GM23338 (cell line): Measurements from ENCODE around the gene SH3PXD2B. TPM values are rescaled to one million over a fixed set of nuclear protein-coding genes. Genes with fewer than 3 reads are reported as not detected.

Experiments used
- ATAC-seq: fragments of 200-7000 bp; cut with Tn5 transposase; 3 replicates; pipeline ENCODE4 v1.9.1; 2020
- DNase-seq: peaks from one replicate; pipeline ENCODE4 v3.0.0-alpha.2; 2015; ENCODE audit warnings: low spot score
- H2AFZ ChIP-seq: fragments of 200-600 bp; sonication (generic); 2 replicates; pipeline ENCODE4 v1.8.0; 2016; ENCODE audit warnings: antibody characterized with exemption, mild to moderate bottlenecking, moderate library complexity
- H3F3A ChIP-seq: fragments of 200-600 bp; sonication (generic); replicated peaks from 2 replicates; pipeline ENCODE4 v1.8.0; 2017; ENCODE audit warnings: antibody characterized with exemption, mixed run types, low read depth
- H3K27ac ChIP-seq: fragments of 200-600 bp; sonication (generic); 2 replicates; pipeline ENCODE4 v1.6.1; 2016; ENCODE audit warnings: low read depth
- H3K27me3 ChIP-seq: fragments of 200-600 bp; sonication (generic); 2 replicates; pipeline ENCODE4 v1.8.0; 2016; ENCODE audit warnings: mild to moderate bottlenecking, mixed run types, moderate library complexity; ENCODE audit not compliant: insufficient read depth
- H3K36me3 ChIP-seq: fragments of 200-600 bp; sonication (generic); 2 replicates; pipeline ENCODE4 v1.8.0; 2016; ENCODE audit warnings: mild to moderate bottlenecking; ENCODE audit not compliant: insufficient read depth
- H3K4me1 ChIP-seq: fragments of 200-600 bp; sonication (generic); 2 replicates; pipeline ENCODE4 v1.8.0; 2016; ENCODE audit warnings: mild to moderate bottlenecking, moderate library complexity; ENCODE audit not compliant: insufficient read depth
- H3K4me2 ChIP-seq: fragments of 200-600 bp; sonication (generic); 2 replicates; pipeline ENCODE4 v1.7.1; 2017; ENCODE audit warnings: mixed run types
- H3K4me3 ChIP-seq: fragments of 200-600 bp; sonication (generic); 2 replicates; pipeline ENCODE4 v1.6.1; 2016; ENCODE audit warnings: mixed run types
- H3K79me2 ChIP-seq: fragments of 200-600 bp; sonication (generic); replicated peaks from 2 replicates; pipeline ENCODE4 v1.8.0; 2017; ENCODE audit warnings: mild to moderate bottlenecking; ENCODE audit not compliant: insufficient read depth
- H3K9me2 ChIP-seq: fragments of 200-600 bp; sonication (generic); 2 replicates; pipeline ENCODE4 v1.8.0; 2017; ENCODE audit not compliant: insufficient read depth
- H4K20me1 ChIP-seq: fragments of 200-600 bp; sonication (generic); replicated peaks from 2 replicates; pipeline ENCODE4 v1.8.0; 2017; ENCODE audit warnings: mild to moderate bottlenecking; ENCODE audit not compliant: insufficient read depth
- H3K27ac Mint-ChIP-seq: 2 replicates; pipeline ENCODE4 v1.8.0; 2020; ENCODE audit warnings: inconsistent platforms, mild to moderate bottlenecking, moderate library complexity, mixed read lengths
- H3K27me3 Mint-ChIP-seq: 3 replicates; pipeline ENCODE4 v1.8.0; 2022; ENCODE audit warnings: low read depth, mild to moderate bottlenecking, moderate library complexity, mixed read lengths, inconsistent platforms; ENCODE audit not compliant: insufficient read depth, poor library complexity
- H3K36me3 Mint-ChIP-seq: 3 replicates; pipeline ENCODE4 v1.8.0; 2021; ENCODE audit warnings: low read depth, mild to moderate bottlenecking, inconsistent platforms, moderate library complexity, mixed read lengths
- H3K4me1 Mint-ChIP-seq: 3 replicates; pipeline ENCODE4 v1.8.0; 2020; ENCODE audit warnings: mild to moderate bottlenecking, inconsistent platforms, mixed read lengths
- H3K4me3 Mint-ChIP-seq: 3 replicates; pipeline ENCODE4 v1.8.0; 2021; ENCODE audit warnings: moderate library complexity, mild to moderate bottlenecking, inconsistent platforms, mixed read lengths
- H3K9me3 Mint-ChIP-seq: 3 replicates; pipeline ENCODE4 v1.8.0; 2020; ENCODE audit warnings: moderate library complexity, mild to moderate bottlenecking, inconsistent platforms, mixed read lengths
- EZH2 ChIP-seq: fragments of 200-600 bp; sonication (generic); IDR thresholded peaks from one replicate; pipeline ENCODE4 v1.8.0; 2017; ENCODE audit warnings: antibody characterized with exemption, mild to moderate bottlenecking, low read depth; ENCODE audit not compliant: unreplicated experiment
- ZNF331 ChIP-seq: fragments of 250-450 bp; sonication (Bioruptor Pico); IDR thresholded peaks from 2 replicates; pipeline ENCODE4 v1.5.0; 2020; ENCODE audit warnings: low read depth, mild to moderate bottlenecking, moderate library complexity
- ZNF462 ChIP-seq: fragments of 250-450 bp; sonication (Bioruptor Pico); IDR thresholded peaks from 2 replicates; pipeline ENCODE4 v1.5.0; 2020; ENCODE audit warnings: mild to moderate bottlenecking, moderate library complexity
- polyA plus RNA-seq: library from polyadenylated mRNA; unstranded; fragments of >200 nt; fragmentation: Nextera tagmentation; extraction: Ambion mirVana; gene quantifications from 2 replicates; pipeline ENCODE4 v1.2.1, GENCODE V29; 2016
- total RNA-seq: library from RNA; depleted of rRNA; stranded (reverse); fragments of >200 nt; shearing (Covaris generic); gene quantifications from 2 replicates; pipeline ENCODE4 v1.2.3, GENCODE V29; 2014
- TF ChIP-seq, protein P1 (sequence below): IDR thresholded peaks from 2 replicates; pipeline ENCODE4 v1.6.1; 2016; ENCODE audit warnings: antibody characterized with exemption
- TF ChIP-seq, protein P2 (sequence below), 2 experiments: fragments of 200-600 bp in 1 of 2; sonication (generic) in 1 of 2; conservative IDR thresholded peaks; 2 replicates each; pipeline versions ENCODE4 v1.5.1 to v1.6.1; 2016 to 2017; ENCODE audit warnings: antibody characterized with exemption in 2 of 2, low read depth in 2 of 2, mild to moderate bottlenecking in 2 of 2, moderate library complexity in 1 of 2

The SH3PXD2B gene
- total and polyA plus RNA-seq, 2 experiments from 2014 or later = 40.2 to 52.5 TPM

- H2AFZ ChIP-seq = no peak overlapping the region
- no peaks in the 10 kb centered on the region for H3K9me3 Mint-ChIP-seq
- H3K27ac Mint-ChIP-seq = no peak overlapping the region
- no peaks in the 10 kb centered on the region for H3K36me3 Mint-ChIP-seq
- H4K20me1 ChIP-seq = no peaks in the 10 kb centered on the region
- no peak overlapping the region for H3K27ac ChIP-seq
- no peaks in the 10 kb centered on the region for H3F3A ChIP-seq
- H3K4me1 Mint-ChIP-seq = no peaks in the 10 kb centered on the region
- H3K27me3 ChIP-seq = no peaks in the 10 kb centered on the region
- DNase-seq = no peak
- no peaks in the 10 kb centered on the region for H3K36me3 ChIP-seq
- no peaks in the 10 kb centered on the region for H3K79me2 ChIP-seq
- no peak for ATAC-seq
- H3K9me2 ChIP-seq = no peaks in the 10 kb centered on the region
- no peak overlapping the region for H3K4me3 ChIP-seq
- no peaks in the 10 kb centered on the region for H3K4me1 ChIP-seq
- no peak overlapping the region for H3K4me2 ChIP-seq
- H3K27me3 Mint-ChIP-seq = peaks cover 13% of the 10 kb centered on the region
- TF ChIP-seq ZNF462 (CRISPR knock-in tag) = no peak
- no peak for TF ChIP-seq EZH2
- TF ChIP-seq ZNF331 (CRISPR knock-in tag) = no peak
- TF ChIP-seq, protein P1, sequence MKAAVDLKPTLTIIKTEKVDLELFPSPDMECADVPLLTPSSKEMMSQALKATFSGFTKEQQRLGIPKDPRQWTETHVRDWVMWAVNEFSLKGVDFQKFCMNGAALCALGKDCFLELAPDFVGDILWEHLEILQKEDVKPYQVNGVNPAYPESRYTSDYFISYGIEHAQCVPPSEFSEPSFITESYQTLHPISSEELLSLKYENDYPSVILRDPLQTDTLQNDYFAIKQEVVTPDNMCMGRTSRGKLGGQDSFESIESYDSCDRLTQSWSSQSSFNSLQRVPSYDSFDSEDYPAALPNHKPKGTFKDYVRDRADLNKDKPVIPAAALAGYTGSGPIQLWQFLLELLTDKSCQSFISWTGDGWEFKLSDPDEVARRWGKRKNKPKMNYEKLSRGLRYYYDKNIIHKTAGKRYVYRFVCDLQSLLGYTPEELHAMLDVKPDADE = no peak
- TF ChIP-seq, protein P2, sequence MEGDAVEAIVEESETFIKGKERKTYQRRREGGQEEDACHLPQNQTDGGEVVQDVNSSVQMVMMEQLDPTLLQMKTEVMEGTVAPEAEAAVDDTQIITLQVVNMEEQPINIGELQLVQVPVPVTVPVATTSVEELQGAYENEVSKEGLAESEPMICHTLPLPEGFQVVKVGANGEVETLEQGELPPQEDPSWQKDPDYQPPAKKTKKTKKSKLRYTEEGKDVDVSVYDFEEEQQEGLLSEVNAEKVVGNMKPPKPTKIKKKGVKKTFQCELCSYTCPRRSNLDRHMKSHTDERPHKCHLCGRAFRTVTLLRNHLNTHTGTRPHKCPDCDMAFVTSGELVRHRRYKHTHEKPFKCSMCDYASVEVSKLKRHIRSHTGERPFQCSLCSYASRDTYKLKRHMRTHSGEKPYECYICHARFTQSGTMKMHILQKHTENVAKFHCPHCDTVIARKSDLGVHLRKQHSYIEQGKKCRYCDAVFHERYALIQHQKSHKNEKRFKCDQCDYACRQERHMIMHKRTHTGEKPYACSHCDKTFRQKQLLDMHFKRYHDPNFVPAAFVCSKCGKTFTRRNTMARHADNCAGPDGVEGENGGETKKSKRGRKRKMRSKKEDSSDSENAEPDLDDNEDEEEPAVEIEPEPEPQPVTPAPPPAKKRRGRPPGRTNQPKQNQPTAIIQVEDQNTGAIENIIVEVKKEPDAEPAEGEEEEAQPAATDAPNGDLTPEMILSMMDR (conservative IDR thresholded peaks at IDR 0.05; ENCODE audit: low read depth in 2 of 2) = no peak
- no peak overlapping the region for H3K4me3 Mint-ChIP-seq
Measured at GRCh38 chr5:172493002-172493401, 38.7 kb upstream of the SH3PXD2B start.
